RWPE2 (cell line): ENCODE results near the gene KRT32.

Experiments used
- ATAC-seq: fragments of 200-7000 bp; cut with Tn5 transposase; 3 replicates; pipeline ENCODE4 v1.9.1; 2021; ENCODE audit warnings: low read depth
- DNase-seq: peaks from one replicate; pipeline ENCODE4 v3.0.0-alpha.2; 2020; ENCODE audit warnings: low spot score
- H3K27ac ChIP-seq: fragments of 450-650 bp; 2 replicates; pipeline ENCODE4 v1.5.1; 2017; ENCODE audit warnings: mild to moderate bottlenecking; ENCODE audit not compliant: poor library complexity, severe bottlenecking
- H3K27me3 ChIP-seq: fragments of 250-450 bp; sonication (Bioruptor Pico); 2 replicates; pipeline ENCODE4 v1.5.1; 2021; ENCODE audit warnings: mild to moderate bottlenecking, moderate library complexity; ENCODE audit not compliant: insufficient read depth, poor library complexity, severe bottlenecking
- H3K36me3 ChIP-seq: fragments of 250-450 bp; sonication (Bioruptor Pico); 2 replicates; pipeline ENCODE4 v1.5.1; 2020; ENCODE audit warnings: low read depth, mild to moderate bottlenecking, moderate library complexity
- H3K4me1 ChIP-seq: fragments of 250-450 bp; sonication (Bioruptor Pico); 2 replicates; pipeline ENCODE4 v1.5.1; 2021; ENCODE audit warnings: mild to moderate bottlenecking, moderate library complexity; ENCODE audit not compliant: insufficient read depth, poor library complexity, severe bottlenecking
- H3K4me3 ChIP-seq: fragments of 250-450 bp; sonication (Bioruptor Pico); 2 replicates; pipeline ENCODE4 v1.5.1; 2021; ENCODE audit warnings: mild to moderate bottlenecking, moderate library complexity; ENCODE audit not compliant: severe bottlenecking
- H3K9me3 ChIP-seq: fragments of 250-450 bp; sonication (Bioruptor Pico); 2 replicates; pipeline ENCODE4 v1.5.1; 2021; ENCODE audit warnings: mild to moderate bottlenecking, moderate library complexity; ENCODE audit not compliant: severe bottlenecking
- CTCF ChIP-seq: fragments of 450-650 bp; IDR thresholded peaks from one replicate; pipeline ENCODE4 v1.5.1; 2017; ENCODE audit warnings: mild to moderate bottlenecking, moderate library complexity; ENCODE audit not compliant: poor library complexity, severe bottlenecking

KRT32 gene

DNA sequence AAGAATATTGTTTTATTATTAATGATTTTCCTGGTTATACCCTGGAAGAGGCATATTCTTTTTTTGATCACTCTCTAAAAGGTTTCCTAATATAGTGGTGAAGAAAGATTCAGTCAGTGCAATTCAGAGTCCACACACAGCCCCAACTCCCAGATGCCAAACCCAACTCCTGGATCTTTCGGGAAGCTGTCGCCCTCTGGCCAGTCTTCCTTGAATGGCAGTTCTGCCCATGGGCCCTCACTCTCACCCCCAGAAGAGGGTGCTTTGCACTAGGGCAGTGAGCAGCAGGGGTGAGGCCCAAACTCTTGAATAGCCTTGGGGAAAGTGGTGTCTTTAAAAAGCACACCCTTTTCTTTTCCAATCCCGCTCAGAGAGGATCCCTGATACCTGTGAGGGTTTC is 11.0 kb downstream of the KRT32 start:
- H3K4me3 ChIP-seq: no peak overlapping the region
- H3K36me3 ChIP-seq: no peaks in the 10 kb centered on the region
- ATAC-seq (no peak), DNase-seq (no peak)
- no peak for TF ChIP-seq CTCF
- H3K27ac ChIP-seq: no peak overlapping the region
- H3K4me1 ChIP-seq: no peaks in the 10 kb centered on the region
- no peaks in the 10 kb centered on the region for H3K9me3 ChIP-seq
- H3K27me3 ChIP-seq: no peaks in the 10 kb centered on the region

DNA sequence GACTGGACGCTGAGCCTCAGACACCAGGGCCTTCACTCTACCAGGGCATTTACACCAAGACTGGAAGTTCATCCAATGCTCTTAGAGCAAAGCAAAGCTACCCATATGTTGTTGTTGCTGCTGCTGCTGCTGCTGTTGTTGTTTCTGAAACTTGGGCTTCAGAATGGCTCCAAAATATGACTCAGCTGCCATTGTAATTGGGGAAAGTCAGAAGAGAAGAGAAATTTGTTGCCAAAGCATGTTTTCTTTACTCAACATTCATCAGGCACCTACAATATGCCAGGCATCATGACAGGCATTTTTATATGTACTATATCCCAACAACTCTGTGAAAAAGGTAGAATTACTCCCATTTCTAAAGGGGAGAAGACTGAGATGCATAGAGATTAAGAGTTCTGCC is 11.9 kb downstream of the KRT32 start:
- H3K27ac ChIP-seq: no peak overlapping the region
- no peaks in the 10 kb centered on the region for H3K4me1 ChIP-seq
- H3K4me3 ChIP-seq: no peak overlapping the region
- TF ChIP-seq CTCF: no peak
- H3K27me3 ChIP-seq: no peaks in the 10 kb centered on the region
- no peaks in the 10 kb centered on the region for H3K36me3 ChIP-seq
- DNase-seq: no peak
- ATAC-seq: no peak
- no peaks in the 10 kb centered on the region for H3K9me3 ChIP-seq

DNA sequence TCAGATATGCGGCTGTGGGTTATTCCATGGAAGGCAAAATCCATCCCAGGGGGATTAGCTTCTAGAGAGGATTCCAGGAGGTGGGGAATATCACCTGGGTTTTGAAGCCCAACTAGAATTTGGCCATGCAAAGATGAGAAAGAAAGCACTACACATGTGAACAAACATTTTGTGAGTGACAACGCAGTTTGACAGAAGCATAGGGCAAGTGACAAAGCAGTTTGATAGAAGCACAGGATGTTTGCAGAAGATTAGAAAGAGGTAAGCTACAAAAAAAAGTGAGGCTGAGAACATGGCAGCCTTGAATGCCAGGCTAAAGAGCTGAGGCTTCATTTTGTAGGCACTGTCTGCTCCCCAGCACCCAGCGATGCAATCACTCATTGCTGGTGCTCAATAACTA is 14.1 kb downstream of the KRT32 start:
- no peak for TF ChIP-seq CTCF
- no peaks in the 10 kb centered on the region for H3K4me1 ChIP-seq
- H3K36me3 ChIP-seq: no peaks in the 10 kb centered on the region
- H3K4me3 ChIP-seq: no peak overlapping the region
- ATAC-seq (no peak), DNase-seq (no peak)
- H3K27me3 ChIP-seq: no peaks in the 10 kb centered on the region
- H3K27ac ChIP-seq: no peak overlapping the region
- no peaks in the 10 kb centered on the region for H3K9me3 ChIP-seq

- DNase-seq (no peak), ATAC-seq (no peak)
- H3K4me3 ChIP-seq: no peak overlapping the region
- H3K9me3 ChIP-seq: no peaks in the 10 kb centered on the region
- no peaks in the 10 kb centered on the region for H3K4me1 ChIP-seq
- H3K27me3 ChIP-seq: no peaks in the 10 kb centered on the region
- TF ChIP-seq CTCF: no peak
- no peak overlapping the region for H3K27ac ChIP-seq
- no peaks in the 10 kb centered on the region for H3K36me3 ChIP-seq
These were observed 14.9 kb downstream of the KRT32 start for GRCh38 chr17:41452281-41452680.

GRCh38 chr17:41451154-41451728 is 15.9 kb downstream of the KRT32 start:
- H3K27me3 ChIP-seq: no peaks in the 10 kb centered on the region

More at GRCh38 chr17:41451154-41451728, 15.9 kb downstream of the KRT32 start:
- no peaks in the 10 kb centered on the region for H3K36me3 ChIP-seq
- DNase-seq (no peak), ATAC-seq (no peak)
- TF ChIP-seq CTCF: no peak
- no peaks in the 10 kb centered on the region for H3K9me3 ChIP-seq
- no peak overlapping the region for H3K27ac ChIP-seq
- no peak overlapping the region for H3K4me3 ChIP-seq
- no peaks in the 10 kb centered on the region for H3K4me1 ChIP-seq
